Measurements from ENCODE around the gene POLE3. TPM values are rescaled to one million over a fixed set of nuclear protein-coding genes. Genes with fewer than 3 reads are reported as not detected.
A peak's percentile ranks its signal among the peaks of the same experiment; 100 is the strongest.

The POLE3 gene
- total RNA-seq, 5 donors from 2014 or later (not counting 1 experiment from before 2014, with no cell fraction given), result 47.2 to 59.1 (median 50.6) TPM

DNA sequence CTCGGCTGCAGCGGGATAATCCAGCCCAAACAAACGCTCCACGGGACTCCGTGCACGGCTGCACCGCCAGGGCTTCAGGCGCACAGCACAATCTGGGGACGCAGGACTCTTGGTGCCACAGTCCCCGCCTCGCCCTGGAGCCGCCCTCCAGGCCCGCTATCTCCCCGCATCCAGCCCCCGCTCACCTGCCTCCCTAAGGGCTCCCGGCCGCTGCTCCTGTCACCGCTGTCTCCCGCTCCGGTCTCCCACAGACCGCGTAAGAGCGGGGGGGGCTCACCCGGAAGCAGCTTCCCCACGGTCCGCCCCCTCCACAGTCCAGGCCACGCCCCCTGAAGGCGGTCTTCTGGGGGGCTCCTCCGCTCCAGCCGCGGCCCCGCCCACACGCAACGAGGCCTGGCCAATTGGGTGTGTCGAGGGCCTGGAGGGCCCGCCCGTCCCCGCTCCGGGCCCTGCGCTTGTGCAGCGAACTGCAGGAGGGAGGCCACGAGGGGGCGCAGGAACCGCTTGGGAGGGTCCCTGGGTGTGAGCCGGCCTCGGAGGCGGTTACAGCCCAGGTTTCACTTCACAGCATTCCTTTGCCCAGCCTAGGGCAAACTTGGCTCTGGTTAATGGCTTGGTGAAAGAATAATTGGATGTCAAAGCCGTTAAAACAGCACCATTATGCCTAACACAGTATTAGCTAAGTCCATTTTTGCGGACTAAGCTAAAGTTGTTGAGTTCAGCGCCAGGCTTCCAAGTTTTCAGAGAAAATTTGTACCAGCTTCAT, 9.3 kb downstream of the POLE3 start, which contains the start of gene ALAD:
Gene ALAD (minus strand): TSS at position 258 of the 766 bp plus-strand sequence. CDS start 7,725 bp downstream, outside the sequence.
- CTCF ChIA-PET, result interaction anchor here (0.6 to 2.1 kb wide), 17 partner anchors 9 to 1770 kb away, joined by 3 to 31 read pairs (median 5); partner anchors contain the start of genes C9orf43 (in 1 of the 2), CDC26 (in 1 of the 2), DNAJC25 (in 1 of the 2) and FKBP15 (in 1 of the 2)
- H3K27ac ChIP-seq (ENCODE audit: low read length), result peak within 1 kb of the TSS; percentile 28

DNA sequence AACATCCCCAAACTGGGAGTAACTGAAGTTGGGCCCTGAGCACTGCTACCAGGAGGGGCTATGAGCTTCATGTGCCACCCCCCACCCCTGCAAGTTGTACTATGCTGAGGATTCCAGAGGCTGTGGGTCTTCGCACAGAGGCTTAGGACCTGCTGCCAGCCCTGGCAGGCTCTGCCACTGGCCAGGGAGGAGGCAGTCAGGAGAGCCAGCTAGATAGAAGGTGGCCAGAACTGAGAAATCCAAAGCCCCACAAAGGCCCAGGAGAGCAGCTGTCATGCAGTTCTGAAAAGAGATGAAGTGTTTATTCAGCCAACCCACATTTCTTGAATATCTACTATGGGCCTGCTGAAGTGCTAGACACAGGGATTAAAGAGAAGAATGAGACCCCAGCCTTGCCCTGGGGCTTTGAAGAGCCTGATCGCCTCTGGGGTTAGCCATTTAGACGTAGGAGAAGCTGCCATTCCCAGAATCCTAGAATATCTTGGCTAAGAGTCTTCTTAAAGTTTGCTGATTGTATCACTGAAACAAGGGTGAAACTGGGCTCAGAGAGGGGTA, 10.8 kb downstream of the POLE3 start:
- Histone ChIP-seq H3K27me3 (replicated peaks in 1 of 2; ENCODE audit: control insufficient read depth in 2 of 2, extremely low read depth in 1 of 2, insufficient read depth in 2 of 2, low read length in 1 of 2) (no peaks in the 10 kb centered on the region), H3K4me3 (ENCODE audit: control insufficient read depth in 1 of 2, extremely low read depth in 1 of 2, low read length in 1 of 2) (peak overlapping the region in 1 of 2 donors; percentile 89), H3K4me1 (ENCODE audit: control insufficient read depth in 1 of 2, extremely low read depth in 1 of 2, insufficient read depth in 2 of 2, low read length in 2 of 2) (peaks cover 7 to 25% of the 10 kb centered on the region in 2 experiments), H3K36me3 (ENCODE audit: control insufficient read depth in 2 of 2, extremely low read depth in 1 of 2, insufficient read depth in 1 of 2, low read length in 1 of 2) (no peaks in the 10 kb centered on the region), H3K9me3 (no peaks in the 10 kb centered on the region), H3K27ac (ENCODE audit: low read length) (no peak overlapping the region)
- WGBS (ENCODE audit: insufficient coverage), result 96% methylated on average over 3 of the region's 3 CpGs
- no peaks in the 10 kb centered on the region for H3K27me3 Mint-ChIP-seq
- H3K36me3 Mint-ChIP-seq, result peaks cover 13% of the 10 kb centered on the region
- H3K4me1 Mint-ChIP-seq, result peaks cover 28 to 38% (median 37%) of the 10 kb centered on the region in 3 donors
- H3K27ac Mint-ChIP-seq, result no peak overlapping the region
- DNase-seq (no peak), ATAC-seq (replicated peaks in 1 of 4) (no peak)
- CTCF ChIA-PET, result interaction anchor here (0.6 to 2.1 kb wide), 4 partner anchors 10 to 255 kb away, joined by 3 to 31 read pairs (median 6); partner anchors contain the start of genes C9orf43 (in 1 of the 2) and POLE3 (in 1 of the 2)
- H3K4me3 Mint-ChIP-seq, result peak overlapping the region; percentile 73 to 92 (median 90)
- no peaks in the 10 kb centered on the region for H3K9me3 Mint-ChIP-seq
- POLR2A ChIA-PET, result no interaction called here

More for the DNA sequence above, 9.3 kb downstream of the POLE3 start, which contains the start of gene ALAD:
- peaks cover 23 to 36% (median 35%) of the 10 kb centered on the region in 3 donors for H3K4me1 Mint-ChIP-seq
- POLR2A ChIA-PET, result interaction anchor here (0.6 to 1.4 kb wide), 4 partner anchors 8 to 134 kb away, joined by 4 to 9 read pairs (median 6); partner anchors contain the start of genes C9orf43 (in 2 of the 2) and POLE3 (in 2 of the 2)
- no peaks in the 10 kb centered on the region for H3K9me3 Mint-ChIP-seq
- ATAC-seq (replicated peaks in 1 of 4) (peak; percentile 98 to 100 (median 99)), DNase-seq (peak; percentile 97 to 100 (median 99))
- peak within 1 kb of the TSS; percentile 66 to 87 for H3K27ac Mint-ChIP-seq
- H3K27me3 ChIP-seq (replicated peaks in 1 of 2; ENCODE audit: control insufficient read depth in 2 of 2, extremely low read depth in 1 of 2, insufficient read depth in 2 of 2, low read length in 1 of 2), result no peaks in the 10 kb centered on the region
- peaks cover 6% of the 10 kb centered on the region for H3K36me3 Mint-ChIP-seq
- under 1% methylated on average over 42 of the region's 50 CpGs for WGBS (ENCODE audit: insufficient coverage)
- H3K4me3 Mint-ChIP-seq, result peak within 1 kb of the TSS; percentile 90 to 92 (median 91)
- H3K4me3 ChIP-seq (ENCODE audit: control insufficient read depth in 1 of 2, extremely low read depth in 1 of 2, low read length in 1 of 2), result peak within 1 kb of the TSS; percentile 89 to 96
- H3K27me3 Mint-ChIP-seq, result no peaks in the 10 kb centered on the region
- no peaks in the 10 kb centered on the region for H3K36me3 ChIP-seq (ENCODE audit: control insufficient read depth in 2 of 2, extremely low read depth in 1 of 2, insufficient read depth in 1 of 2, low read length in 1 of 2)
- H3K4me1 ChIP-seq (ENCODE audit: control insufficient read depth in 1 of 2, extremely low read depth in 1 of 2, insufficient read depth in 2 of 2, low read length in 2 of 2), result peaks cover 7 to 25% of the 10 kb centered on the region in 2 experiments
- no peaks in the 10 kb centered on the region for H3K9me3 ChIP-seq

GRCh38 chr9:113398796-113399195, 11.7 kb downstream of the POLE3 start:
- Mint-ChIP-seq H3K9me3 (no peaks in the 10 kb centered on the region), H3K4me3 (peak overlapping the region; percentile 73 to 92 (median 90)), H3K27ac (no peak overlapping the region), H3K36me3 (peaks cover 13% of the 10 kb centered on the region), H3K4me1 (peaks cover 28 to 38% (median 35%) of the 10 kb centered on the region in 3 donors), H3K27me3 (no peaks in the 10 kb centered on the region)
- 89% methylated on average over 3 of the region's 5 CpGs for WGBS (ENCODE audit: insufficient coverage)
- no peak overlapping the region for H3K27ac ChIP-seq (ENCODE audit: low read length)
- H3K4me1 ChIP-seq (ENCODE audit: control insufficient read depth in 1 of 2, extremely low read depth in 1 of 2, insufficient read depth in 2 of 2, low read length in 2 of 2), result peaks cover 7 to 25% of the 10 kb centered on the region in 2 experiments
- DNase-seq (no peak), ATAC-seq (replicated peaks in 1 of 4) (no peak)
- no peaks in the 10 kb centered on the region for H3K9me3 ChIP-seq
- H3K36me3 ChIP-seq (ENCODE audit: control insufficient read depth in 2 of 2, extremely low read depth in 1 of 2, insufficient read depth in 1 of 2, low read length in 1 of 2), result no peaks in the 10 kb centered on the region
- no peaks in the 10 kb centered on the region for H3K27me3 ChIP-seq (replicated peaks in 1 of 2; ENCODE audit: control insufficient read depth in 2 of 2, extremely low read depth in 1 of 2, insufficient read depth in 2 of 2, low read length in 1 of 2)
- no peak overlapping the region for H3K4me3 ChIP-seq (ENCODE audit: control insufficient read depth in 1 of 2, extremely low read depth in 1 of 2, low read length in 1 of 2)
- ChIA-PET CTCF (interaction anchor here (0.5 to 1.8 kb wide), 5 partner anchors 11 to 906 kb away, joined by 3 to 6 read pairs (median 4); partner anchors contain the start of gene CDC26 (in 1 of the 2)), POLR2A (no interaction called here)

DNA sequence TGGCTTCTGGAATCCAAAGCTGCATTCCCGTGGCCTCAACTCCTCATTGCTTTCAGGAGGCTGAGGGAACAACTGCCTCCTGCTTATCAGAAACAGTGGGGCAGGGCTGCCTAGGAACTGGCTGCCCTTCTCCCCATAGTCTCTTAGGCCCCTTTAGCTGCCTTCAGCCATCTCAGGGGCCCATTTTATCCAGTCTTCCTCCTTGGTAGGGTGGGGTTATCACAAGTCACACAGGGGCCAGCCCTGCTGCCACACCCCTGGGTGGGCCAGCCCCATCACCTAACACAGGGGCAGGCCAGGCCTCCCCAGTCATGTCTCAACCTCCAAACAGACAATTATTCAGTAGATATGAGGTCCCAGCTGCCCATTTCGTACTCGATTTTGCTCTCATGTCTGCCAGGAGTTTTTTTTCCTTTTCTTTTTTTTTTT, 13.3 kb downstream of the POLE3 start:
- POLR2A ChIA-PET, result interaction anchor here (0.6 kb wide), 2 partner anchors 18 to 21 kb away, joined by 3 to 5 read pairs; no protein-coding TSS in a partner anchor
- peaks cover 28 to 38% (median 33%) of the 10 kb centered on the region in 3 donors for H3K4me1 Mint-ChIP-seq

DNA sequence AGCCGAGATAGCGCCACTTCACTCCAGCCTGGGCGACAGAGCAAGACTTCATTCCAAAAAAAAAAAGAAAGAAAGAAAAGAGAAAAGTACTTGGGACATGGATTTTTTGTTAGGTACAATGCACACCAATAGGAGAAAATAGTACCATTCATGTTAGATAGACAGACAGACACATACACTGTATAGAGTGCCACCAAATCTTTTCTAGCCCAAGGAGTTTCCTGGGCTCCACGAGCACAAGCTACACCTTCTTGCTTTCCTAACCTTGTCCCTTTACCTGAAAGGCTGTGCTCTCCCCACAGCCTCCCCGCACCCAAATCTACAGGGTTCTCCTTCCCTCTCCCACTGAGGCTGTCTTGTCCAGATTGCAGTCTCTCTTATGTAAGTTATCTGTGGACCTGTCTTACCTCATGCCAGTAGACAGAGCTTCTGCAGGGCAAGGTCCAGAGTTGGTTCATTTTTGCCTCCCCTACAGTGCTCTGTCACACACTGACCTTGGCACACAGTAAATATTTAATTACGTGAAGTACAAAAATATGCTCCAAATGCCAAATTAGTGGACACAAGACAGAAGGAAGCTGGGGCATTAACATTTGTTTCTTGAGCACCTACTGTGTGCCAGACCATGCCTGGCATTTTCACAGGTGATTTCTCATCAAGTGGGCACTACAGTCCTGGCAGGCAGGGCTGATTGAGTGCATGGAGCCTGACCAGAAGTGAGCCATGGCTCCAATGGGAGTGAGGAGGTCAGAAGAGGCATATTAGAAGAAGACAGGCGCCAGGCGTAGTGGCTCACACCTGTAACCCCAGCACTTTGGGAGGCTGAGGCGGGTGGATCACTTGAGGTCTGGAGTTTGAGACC, 15.2 kb downstream of the POLE3 start:
- Mint-ChIP-seq H3K9me3 (no peaks in the 10 kb centered on the region), H3K4me3 (no peak overlapping the region), H3K27me3 (no peaks in the 10 kb centered on the region), H3K27ac (no peak overlapping the region), H3K36me3 (peaks cover 35% of the 10 kb centered on the region), H3K4me1 (peaks cover 19 to 25% (median 23%) of the 10 kb centered on the region in 3 donors)
- Histone ChIP-seq H3K9me3 (no peaks in the 10 kb centered on the region), H3K4me1 (ENCODE audit: control insufficient read depth in 1 of 2, extremely low read depth in 1 of 2, insufficient read depth in 2 of 2, low read length in 2 of 2) (peaks cover 2 to 11% of the 10 kb centered on the region in 2 experiments), H3K4me3 (ENCODE audit: control insufficient read depth in 1 of 2, extremely low read depth in 1 of 2, low read length in 1 of 2) (no peak overlapping the region), H3K27ac (ENCODE audit: low read length) (no peak overlapping the region), H3K27me3 (replicated peaks in 1 of 2; ENCODE audit: control insufficient read depth in 2 of 2, extremely low read depth in 1 of 2, insufficient read depth in 2 of 2, low read length in 1 of 2) (no peaks in the 10 kb centered on the region), H3K36me3 (ENCODE audit: control insufficient read depth in 2 of 2, extremely low read depth in 1 of 2, insufficient read depth in 1 of 2, low read length in 1 of 2) (peaks cover 0 to 24% of the 10 kb centered on the region in 2 donors)
- ChIA-PET CTCF (no interaction called here), POLR2A (interaction anchor here in 1 of 2 donors (0.6 kb wide), 1 partner anchor 203 kb away, joined by 3 read pairs; no protein-coding TSS in a partner anchor)
- 92% methylated on average over 6 of the region's 9 CpGs for WGBS (ENCODE audit: insufficient coverage)
- DNase-seq, result no peak
- ATAC-seq (replicated peaks in 1 of 4), result no peak

More for the DNA sequence above, 13.3 kb downstream of the POLE3 start:
- no peak overlapping the region for H3K4me3 Mint-ChIP-seq
- Histone ChIP-seq H3K27me3 (replicated peaks in 1 of 2; ENCODE audit: control insufficient read depth in 2 of 2, extremely low read depth in 1 of 2, insufficient read depth in 2 of 2, low read length in 1 of 2) (no peaks in the 10 kb centered on the region), H3K9me3 (no peaks in the 10 kb centered on the region), H3K27ac (ENCODE audit: low read length) (no peak overlapping the region), H3K4me1 (ENCODE audit: control insufficient read depth in 1 of 2, extremely low read depth in 1 of 2, insufficient read depth in 2 of 2, low read length in 2 of 2) (peaks cover 7 to 25% of the 10 kb centered on the region in 2 experiments), H3K36me3 (ENCODE audit: control insufficient read depth in 2 of 2, extremely low read depth in 1 of 2, insufficient read depth in 1 of 2, low read length in 1 of 2) (peaks cover 0 to 5% of the 10 kb centered on the region in 2 donors), H3K4me3 (ENCODE audit: control insufficient read depth in 1 of 2, extremely low read depth in 1 of 2, low read length in 1 of 2) (no peak overlapping the region)
- CTCF ChIA-PET, result interaction anchor here in 1 of 2 donors (0.7 kb wide), 1 partner anchor 193 kb away, joined by 3 read pairs; no protein-coding TSS in a partner anchor
- peaks cover 21% of the 10 kb centered on the region for H3K36me3 Mint-ChIP-seq
- no peaks in the 10 kb centered on the region for H3K27me3 Mint-ChIP-seq
- ATAC-seq (replicated peaks in 1 of 4), result no peak
- no CpG with 5 or more reads among the region's 3 CpGs for WGBS (ENCODE audit: insufficient coverage)
- H3K27ac Mint-ChIP-seq, result no peak overlapping the region
- H3K9me3 Mint-ChIP-seq, result no peaks in the 10 kb centered on the region
- no peak for DNase-seq

All from T-cell (primary cell).